ENCODE measurements around the gene MZB1.
A peak's percentile ranks its signal among the peaks of the same experiment; 100 is the strongest.
"Not testable (repeated sequence)": the region's sequence is repeated elsewhere in the genome, so short reads cannot be mapped to it uniquely, and the experiment has no call there.

MZB1 gene

DNA sequence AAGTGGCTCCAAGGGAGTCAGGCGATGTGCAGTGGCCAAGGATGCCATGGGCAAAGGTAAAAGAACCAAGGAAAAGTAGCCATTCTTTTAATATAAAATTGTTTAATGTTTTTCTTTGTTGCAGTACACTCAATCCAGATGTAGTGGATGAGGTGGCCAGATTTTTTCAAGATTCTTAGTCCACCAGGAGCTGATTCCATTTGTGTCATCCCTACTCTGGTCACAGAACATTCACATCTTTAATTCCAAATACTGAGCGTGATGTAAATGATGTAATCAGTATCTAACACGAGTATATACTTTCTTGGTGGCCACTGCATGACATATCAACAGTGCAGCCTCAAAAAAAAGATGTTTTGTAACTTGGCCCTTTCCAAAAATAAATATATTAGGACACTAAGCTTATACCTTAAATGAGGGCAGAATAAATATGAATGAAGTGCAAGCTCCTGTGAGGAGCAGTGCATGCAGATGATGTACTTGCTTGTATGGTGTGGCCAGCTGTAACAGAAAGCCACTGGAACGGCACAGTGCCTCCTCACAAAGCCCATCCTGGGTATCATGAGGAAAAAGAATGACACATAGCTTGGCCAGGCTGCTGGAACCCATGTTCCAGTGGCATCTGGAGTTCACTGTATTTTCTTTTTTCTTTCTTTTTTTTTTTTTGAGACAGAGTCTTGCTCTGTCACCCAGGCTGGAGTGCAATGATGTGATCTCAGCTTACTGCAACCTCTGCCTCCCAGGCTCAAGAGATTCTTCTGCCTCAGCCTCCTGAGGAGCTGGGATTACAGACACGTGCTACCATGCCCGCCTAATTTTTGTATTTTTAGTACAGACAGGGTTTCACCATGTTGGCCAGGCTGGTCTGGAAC, 20.6 kb upstream of the MZB1 start:
- no peak for DNase-seq (ENCODE audit: low read depth in 2 of 2)

DNA sequence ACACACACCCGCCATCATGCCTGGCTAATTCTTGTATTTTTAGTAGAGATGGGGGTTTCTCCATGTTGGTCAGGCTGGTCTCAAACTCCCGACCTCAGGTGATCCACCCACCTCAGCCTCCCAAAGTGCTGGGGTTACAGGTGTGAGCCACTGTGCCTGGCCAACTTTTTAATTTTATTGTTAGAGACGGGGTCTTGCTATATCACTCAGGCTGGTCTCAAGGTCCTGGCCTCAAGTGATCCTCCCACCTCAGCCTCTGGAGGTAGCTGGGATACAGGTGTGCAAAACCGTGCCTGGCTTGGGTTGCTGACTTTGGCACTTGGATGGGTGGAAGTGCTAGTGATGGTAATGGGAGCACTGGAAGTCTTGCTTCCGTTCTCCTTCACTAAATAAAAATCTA, 19.4 kb upstream of the MZB1 start:
- not testable (repeated sequence) for DNase-seq (ENCODE audit: low read depth in 2 of 2)

- no peak for DNase-seq (ENCODE audit: low read depth in 2 of 2)
These were observed 18.5 kb upstream of the MZB1 start for GRCh38 chr5:139408191-139408590.

GRCh38 chr5:139407517-139407916, 17.8 kb upstream of the MZB1 start:
- no peak for DNase-seq (ENCODE audit: low read depth in 2 of 2)

- no peak for DNase-seq (ENCODE audit: low read depth in 2 of 2)
These were observed 17.2 kb upstream of the MZB1 start for GRCh38 chr5:139406963-139407362.

DNA sequence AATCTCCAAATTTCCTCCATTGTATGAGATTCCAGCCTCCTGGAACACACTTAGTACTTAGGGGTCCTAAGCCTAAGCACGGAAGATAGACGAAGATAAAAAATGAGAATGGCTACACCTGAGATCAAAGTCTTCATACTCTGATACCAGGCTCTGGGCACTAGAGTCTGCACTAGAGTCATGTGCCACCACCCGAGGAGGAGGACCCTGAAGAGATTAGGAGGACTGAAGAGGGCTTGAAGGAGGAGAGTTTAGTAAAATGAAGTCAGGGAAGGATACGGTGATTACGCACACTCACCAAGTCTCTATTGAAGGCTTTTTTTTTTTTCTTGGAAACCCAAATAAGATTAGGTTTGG, 14.7 kb upstream of the MZB1 start:
- DNase-seq (ENCODE audit: low read depth in 2 of 2) = no peak

DNA sequence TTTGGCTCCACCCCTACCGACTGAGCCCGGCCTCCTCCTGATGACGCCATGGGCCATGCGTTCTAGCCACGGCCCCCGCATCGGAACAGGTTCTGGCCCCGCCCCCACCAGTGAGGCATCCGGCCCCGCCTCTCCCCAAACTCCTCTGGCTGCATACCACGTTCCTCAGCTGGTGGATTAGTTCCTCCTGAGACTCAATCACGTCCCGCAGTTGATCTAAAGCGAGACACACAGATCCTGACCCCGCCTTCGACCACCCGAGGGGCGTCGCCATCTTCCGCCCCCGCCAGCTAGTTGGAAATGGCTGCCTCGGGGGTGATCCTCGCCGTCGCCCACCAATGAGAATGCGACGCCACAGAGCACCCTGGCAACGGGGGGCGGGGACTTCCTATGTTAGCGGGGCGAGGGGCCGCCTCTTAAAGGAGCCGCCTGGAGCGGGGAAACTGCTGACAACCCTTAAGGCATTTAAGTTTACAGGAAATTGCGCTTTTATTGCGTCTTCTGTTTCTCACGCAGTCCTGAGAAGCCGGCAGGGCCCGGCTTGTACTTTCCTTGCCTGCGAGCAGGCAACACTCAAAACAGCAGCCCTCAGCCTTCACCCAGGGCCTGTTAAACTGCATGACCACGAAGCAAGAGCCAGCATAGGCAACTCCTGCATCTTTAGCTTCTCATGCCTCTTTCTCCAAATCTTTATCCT, 14.2 kb upstream of the MZB1 start, which contains the start of gene SPATA24:
SPATA24 (minus strand) TSS at position 303 of the 697 bp plus-strand sequence; CDS start at position 274, 29 bp downstream.
- DNase-seq (ENCODE audit: low read depth in 2 of 2) = peak; percentile 98 to 99

- no peak for DNase-seq (ENCODE audit: low read depth in 2 of 2)
These were observed 13.7 kb upstream of the MZB1 start for GRCh38 chr5:139403418-139403786.

DNA sequence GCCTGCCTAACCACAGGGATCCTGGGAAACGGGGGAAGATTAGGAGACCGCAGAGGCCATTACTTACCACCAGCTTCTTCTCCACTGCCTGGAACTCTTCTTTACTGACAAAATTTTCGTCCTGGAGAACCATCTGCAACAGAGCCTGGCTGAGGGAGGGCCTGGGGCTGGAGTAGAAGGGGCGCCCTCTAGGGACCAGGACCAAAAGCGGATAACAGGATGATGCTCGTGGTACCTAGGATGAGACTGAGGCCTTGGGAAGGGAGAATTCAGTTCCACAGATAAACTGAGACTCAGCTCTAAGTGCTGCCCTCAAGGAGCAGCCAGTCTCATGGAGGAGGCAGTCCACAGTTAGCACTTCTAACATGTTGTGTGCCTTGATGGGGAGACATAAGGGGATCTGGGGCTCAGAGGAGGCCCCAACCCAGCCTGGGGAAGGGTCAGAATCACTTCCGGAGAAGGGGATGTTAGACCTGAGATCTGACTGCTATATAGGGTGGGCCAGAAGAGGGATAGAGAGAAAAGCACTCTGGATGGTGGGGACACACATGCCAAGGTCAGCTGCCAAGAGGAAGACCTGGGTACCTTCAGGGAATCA, 12.9 kb upstream of the MZB1 start:
- no peak for DNase-seq (ENCODE audit: low read depth in 2 of 2)

GRCh38 chr5:139401546-139401945, 11.8 kb upstream of the MZB1 start:
- no peak for DNase-seq (ENCODE audit: low read depth in 2 of 2)

GRCh38 chr5:139399501-139400121, 9.9 kb upstream of the MZB1 start:
- no peak for DNase-seq (ENCODE audit: low read depth in 2 of 2)

GRCh38 chr5:139397921-139398320, 8.2 kb upstream of the MZB1 start:
- DNase-seq (ENCODE audit: low read depth in 2 of 2) = no peak

DNA sequence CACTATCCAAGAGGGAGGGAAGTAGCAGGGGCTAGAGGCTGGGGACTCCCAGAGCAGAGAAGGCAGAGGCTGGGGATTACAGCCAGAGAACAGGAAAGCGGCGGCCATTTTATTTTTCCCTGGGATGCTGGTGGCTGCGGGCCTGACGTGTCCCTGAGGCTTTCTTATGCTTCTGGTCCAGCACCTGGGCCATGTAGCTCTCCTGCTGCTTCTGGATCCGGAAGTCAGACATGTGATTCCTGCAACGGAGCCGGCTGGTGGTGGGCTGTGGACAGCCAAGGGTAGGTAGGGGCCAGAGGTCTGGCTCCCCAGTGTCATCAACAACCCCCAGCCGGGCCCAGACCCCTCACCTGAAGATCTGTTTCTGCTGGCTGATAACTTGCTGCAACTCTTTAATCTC, 7.0 kb upstream of the MZB1 start:
- DNase-seq (ENCODE audit: low read depth in 2 of 2) = no peak

- DNase-seq (ENCODE audit: low read depth in 2 of 2) = no peak
These were observed 6.3 kb upstream of the MZB1 start for GRCh38 chr5:139395844-139396640.

DNA sequence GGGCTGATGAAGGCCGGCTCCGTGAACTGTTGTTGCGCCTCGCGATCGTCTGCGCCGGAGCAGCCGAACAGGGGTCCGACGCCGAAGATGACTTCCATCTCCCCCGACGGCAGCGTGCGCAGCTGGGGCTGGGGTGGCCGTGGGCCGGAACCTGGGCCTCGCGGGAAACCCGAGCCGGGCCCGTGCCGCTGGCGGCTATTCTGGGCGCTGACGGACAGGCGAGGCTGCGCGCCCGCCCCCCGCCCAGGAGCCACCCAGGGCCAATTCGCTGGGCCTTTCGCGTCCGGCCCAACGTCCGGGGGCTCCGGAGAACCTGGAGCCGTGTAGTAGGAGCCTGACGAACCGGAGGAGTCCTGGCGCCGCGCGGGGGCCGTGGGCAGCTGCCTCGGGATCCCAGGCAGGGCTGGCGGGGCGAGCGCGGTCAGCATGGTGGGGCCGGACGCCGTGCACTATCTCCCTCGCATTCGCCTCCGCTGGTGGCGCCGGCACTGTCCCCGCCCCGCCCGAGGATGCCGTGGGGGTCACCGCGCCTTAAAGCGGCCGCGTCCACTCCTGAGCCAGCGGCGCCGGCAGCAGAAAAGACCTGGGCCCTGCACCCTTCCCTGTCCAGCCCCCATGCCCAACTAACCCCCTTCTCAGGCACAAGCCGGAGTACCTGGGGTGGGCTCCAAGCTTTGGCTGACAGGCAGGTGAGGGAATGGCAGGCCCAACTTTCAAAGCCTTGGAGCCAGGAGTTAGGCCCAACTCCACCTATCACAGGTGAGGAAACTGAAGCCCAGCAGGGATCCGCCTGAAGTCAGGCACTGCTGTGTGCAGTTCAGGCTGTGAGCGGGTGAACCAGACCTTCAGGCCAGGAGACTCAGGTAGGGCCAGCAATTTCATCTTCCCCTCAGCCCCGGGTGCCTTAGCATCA, 5.2 kb upstream of the MZB1 start, which contains the start of gene PROB1:
PROB1 (minus strand) TSS at position 451 of the 913 bp plus-strand sequence; CDS start at position 428, 23 bp downstream.
- DNase-seq (ENCODE audit: low read depth in 2 of 2) = no peak

DNA sequence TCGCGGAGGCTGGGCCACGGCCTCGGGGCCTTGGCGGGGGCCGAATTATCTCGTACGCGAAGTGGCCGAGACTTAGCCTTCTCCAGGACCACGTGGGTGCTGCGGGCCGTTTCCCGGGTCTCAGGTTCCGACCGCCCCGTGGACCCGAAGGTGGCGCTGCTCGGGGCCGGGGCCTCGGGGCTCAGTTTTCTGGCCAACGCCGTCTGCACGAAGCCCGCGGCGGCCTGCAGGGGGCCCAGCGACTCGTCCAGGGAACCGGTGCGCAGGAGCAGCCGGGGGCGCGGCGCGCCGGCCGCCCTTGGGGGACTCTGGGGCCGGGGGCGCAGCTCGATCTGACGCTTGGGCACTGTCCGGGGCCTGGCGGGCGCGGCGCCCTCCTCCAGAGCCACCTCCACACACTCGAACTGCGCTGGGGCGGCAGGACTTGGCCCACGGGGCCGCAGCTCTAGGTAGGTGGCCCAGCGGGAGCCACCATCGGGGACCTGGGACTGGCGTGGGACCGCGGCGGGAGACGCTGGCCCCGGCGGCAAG, 4.5 kb upstream of the MZB1 start:
- DNase-seq (ENCODE audit: low read depth in 2 of 2) = peak in 1 of 2 donors; percentile 62

GRCh38 chr5:139393497-139394122, 3.9 kb upstream of the MZB1 start:
- DNase-seq (ENCODE audit: low read depth in 2 of 2) = no peak

GRCh38 chr5:139392678-139393496, 3.2 kb upstream of the MZB1 start:
- DNase-seq (ENCODE audit: low read depth in 2 of 2) = peak; percentile 85 to 86

GRCh38 chr5:139392324-139392677, 2.6 kb upstream of the MZB1 start:
- no peak for DNase-seq (ENCODE audit: low read depth in 2 of 2)
